NCI-H2196 treated with DMSO at 0.1 percent for 48 hours (cell line): ENCODE data around the gene GGA3.
A peak's percentile ranks its signal among the peaks of the same experiment; 100 is the strongest.
"Not testable (repeated sequence)": the region's sequence is repeated elsewhere in the genome, so short reads cannot be mapped to it uniquely, and the experiment has no call there.

Experiments
- DNase-seq: peaks from one replicate; lab custom pipeline; 2025; ENCODE audit not compliant: unreplicated experiment; lab: John Stamatoyannopoulos, UW

Gene GGA3

DNA sequence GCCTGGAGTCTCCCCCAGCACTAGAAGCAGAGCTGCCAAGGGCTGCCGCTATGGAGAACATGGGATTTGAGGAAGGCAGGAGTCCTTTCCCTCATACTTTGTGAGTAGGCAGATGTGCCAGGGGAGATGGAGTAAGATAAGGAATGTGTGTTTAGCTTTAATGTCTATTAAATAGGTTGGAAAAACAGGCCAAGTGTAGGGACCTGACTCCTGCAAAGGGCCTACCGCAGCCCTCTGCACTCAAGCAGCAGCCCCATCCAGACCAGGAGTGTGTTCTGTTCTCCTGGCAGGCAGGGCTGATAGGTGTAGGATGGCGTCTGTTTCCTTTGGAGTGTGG lies 11.4 kb upstream of the GGA3 start:
- no peak for DNase-seq

DNA sequence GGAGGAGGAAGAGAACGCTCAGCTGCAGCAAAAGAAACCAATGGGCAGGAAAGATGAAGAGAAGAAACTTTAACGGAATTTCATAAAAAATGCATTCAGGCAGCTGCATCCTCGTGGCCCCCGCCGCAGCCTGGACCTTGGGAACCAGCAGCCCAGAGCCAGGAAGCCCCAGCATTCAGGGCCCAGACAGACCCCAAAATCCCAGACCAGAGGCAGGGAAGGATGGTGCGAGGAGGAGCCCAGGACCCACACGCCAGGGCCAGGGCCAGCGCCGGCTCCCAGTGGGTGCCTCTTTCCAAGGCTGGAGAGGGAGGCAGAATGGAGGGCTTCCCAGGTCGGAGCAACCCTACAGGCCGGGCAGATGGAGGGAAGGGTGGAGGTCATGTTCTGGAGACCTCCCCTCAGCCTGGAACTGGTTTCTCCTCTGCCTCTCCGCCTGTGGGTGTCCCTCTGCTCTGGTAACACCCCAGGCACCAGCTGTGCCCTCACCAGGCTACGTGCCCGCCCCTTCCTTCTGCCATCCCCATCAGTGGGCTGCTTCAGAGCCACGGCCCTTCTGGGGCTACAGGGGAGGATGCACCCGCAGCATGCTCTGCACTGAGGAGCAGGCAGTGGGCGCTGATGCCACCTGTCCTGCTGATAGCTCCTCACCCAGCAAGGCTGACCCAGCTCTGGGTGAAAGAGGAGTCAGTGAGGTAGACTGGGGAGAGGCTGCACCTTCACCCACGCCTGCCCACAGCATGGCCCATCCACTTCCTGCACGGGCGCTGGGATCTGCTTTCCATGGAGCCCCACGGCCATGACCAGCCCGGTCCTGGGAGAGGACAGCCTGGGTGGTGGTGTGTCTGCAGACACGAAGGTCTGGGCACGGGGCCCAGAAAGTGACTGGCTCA lies 10.8 kb upstream of the GGA3 start:
- DNase-seq, result no peak

DNA sequence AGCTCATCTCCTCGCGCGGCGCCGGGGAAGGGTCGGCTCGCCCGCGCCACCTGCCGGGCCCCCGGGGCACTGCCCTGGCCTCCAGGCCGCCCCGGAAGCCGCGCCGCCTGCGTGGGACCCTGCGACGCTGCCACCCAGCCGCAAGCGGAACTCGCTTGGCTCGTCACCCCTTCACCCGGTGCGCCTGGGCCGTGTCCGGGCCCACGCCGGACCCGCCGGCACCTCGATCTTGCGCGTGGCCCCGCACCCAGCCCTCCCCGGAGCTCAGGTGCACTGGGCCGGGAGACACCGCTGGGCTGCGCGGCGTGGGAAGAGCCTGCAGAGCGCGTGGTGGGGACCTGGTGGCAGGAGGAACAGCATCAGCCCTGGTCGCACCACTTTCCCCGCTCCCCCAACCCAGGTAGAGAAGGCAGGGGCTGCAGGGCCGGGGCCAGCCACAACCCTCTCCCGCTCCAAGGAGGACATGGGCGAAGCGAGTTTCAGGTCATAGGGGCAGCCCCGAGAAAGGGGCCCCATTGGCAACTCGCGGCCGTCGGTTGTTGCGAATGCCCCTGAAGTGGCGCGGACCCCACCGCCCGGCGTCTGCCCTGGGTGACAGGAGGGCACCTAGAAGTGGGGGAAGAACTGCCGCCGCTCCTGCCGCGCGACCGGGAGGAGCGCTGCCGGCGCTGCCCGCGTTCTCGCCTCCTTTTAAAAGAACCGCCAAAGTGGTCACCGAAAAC lies 10.0 kb upstream of the GGA3 start:
- peak; percentile 45 for DNase-seq

DNA sequence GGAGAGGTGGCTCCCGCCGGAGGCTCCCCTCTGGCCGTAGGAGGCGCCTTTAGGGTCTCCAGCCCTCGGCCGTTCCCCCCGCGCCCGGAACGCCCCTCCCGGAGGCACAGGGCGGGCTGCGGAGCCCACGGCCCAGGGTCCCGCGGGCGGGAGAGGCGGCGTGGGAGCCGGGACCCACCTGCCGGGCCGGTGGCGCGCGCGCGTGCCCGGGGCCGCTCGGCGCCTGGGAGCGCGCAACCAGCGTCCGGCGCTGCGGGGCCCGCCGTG lies 9.5 kb upstream of the GGA3 start, which contains the start of gene MIF4GD:
TSS of gene MIF4GD (minus strand) at position 266 of the 267 bp plus-strand sequence. CDS start 1,036 bp downstream, outside the sequence.
- no peak for DNase-seq

DNA sequence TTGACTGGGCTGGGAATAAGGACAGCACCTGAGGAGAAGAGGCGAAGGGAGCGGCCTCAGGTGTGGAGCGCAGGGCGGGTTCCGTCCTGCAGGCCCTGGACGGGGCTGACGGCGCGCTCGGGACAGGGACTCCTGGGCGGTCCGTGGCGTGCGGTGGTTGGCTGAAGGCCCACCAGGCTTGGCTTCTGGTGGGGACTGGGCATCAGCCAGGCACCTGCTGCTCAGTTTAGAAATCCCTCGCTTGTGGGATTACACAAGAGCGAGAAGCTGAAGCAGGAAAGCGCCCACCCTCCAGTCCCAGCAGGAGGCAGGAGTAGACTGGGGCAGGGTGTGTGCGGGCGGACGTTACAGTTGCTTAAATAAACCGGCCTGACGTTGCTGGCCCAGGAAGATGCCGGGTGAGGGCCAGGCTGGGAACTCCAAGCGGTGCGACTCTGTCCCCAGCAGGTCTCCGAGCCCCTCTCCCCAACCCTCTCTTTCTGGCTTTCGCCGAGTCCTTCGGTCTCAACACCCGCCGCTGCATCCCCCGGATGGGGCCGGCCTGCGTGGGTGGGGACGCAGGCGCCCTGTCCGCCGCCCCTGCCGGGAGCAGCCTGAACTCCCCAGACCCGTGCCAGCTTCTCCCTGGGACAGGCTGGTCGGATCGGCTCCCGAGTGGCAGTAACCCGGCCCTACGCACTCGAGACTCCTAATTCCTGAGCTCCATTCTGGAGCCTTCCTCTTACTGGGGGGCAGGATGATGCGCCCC lies 9.0 kb upstream of the GGA3 start:
- peak; percentile 24 for DNase-seq

DNA sequence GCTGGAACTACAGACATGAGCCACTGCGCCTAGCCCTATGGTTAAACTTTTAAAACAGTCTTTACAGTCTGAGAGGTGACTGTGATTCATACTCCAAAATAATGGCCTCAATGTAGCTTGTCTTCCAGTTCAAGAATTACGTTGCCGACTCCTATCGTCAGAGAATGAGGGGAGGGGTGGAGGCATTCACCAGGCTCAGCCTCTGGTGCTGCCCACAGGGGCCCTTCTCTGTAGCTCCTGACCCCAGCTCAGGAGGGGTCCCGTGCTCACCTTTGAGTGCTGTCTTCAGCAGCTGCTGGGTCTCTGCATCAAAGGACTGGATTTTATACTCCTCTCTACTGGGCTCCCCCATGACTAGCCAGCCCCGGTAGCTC lies 8.4 kb upstream of the GGA3 start:
- DNase-seq, result no peak

DNA sequence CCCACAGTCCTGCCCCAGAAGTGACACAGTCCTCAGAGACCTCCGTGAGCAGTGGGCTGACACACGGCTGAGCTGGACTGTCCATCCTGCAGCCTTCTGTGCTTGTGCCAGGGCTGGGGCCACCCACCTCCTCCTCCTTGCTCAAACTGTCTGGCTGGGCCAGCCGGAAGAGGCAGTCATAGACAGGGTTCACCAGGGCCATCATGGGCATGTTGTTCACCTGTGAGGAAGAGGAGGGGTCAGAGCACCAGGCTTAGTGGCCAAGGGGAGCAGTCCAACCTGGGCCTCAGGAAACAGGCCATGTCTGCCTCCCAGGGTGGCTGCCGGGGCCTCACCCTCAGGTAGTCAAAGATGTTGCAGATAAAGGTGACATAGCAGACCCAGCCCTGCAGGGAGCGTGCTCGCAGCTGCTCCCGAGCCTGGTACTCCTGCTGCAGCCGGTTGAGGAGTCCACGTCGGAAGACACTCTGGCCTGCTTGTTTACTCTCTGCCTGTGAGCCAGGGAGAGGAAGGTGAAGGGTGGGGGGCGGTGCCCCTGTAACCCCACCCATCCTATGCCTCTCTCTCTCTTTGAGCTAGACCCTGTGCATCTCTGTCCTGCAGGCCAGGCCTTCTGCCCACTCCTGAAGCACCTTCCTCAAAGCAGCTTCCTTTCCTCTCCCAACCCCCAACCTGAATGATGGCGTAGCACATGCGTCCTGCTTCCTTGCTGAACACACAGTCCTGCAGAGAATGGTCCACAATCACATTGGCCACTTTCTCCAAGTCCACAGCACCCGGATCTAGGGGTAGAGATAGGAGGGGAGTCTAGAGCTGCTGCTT lies 6.2 kb upstream of the GGA3 start:
- DNase-seq, result peak; percentile 73

DNA sequence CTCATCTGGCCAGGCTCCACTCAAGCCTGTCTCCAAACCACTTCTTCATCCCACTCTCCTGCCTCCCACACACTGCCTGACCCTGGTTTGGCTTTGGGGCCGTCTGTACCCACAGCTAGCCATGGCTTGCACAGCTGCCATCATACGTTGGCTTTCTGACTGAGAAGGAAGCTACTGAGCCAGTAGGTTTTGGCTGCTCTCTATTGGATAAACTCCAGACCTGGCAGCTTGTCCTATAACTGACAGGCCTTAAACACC lies 5.7 kb upstream of the GGA3 start:
- no peak for DNase-seq

DNA sequence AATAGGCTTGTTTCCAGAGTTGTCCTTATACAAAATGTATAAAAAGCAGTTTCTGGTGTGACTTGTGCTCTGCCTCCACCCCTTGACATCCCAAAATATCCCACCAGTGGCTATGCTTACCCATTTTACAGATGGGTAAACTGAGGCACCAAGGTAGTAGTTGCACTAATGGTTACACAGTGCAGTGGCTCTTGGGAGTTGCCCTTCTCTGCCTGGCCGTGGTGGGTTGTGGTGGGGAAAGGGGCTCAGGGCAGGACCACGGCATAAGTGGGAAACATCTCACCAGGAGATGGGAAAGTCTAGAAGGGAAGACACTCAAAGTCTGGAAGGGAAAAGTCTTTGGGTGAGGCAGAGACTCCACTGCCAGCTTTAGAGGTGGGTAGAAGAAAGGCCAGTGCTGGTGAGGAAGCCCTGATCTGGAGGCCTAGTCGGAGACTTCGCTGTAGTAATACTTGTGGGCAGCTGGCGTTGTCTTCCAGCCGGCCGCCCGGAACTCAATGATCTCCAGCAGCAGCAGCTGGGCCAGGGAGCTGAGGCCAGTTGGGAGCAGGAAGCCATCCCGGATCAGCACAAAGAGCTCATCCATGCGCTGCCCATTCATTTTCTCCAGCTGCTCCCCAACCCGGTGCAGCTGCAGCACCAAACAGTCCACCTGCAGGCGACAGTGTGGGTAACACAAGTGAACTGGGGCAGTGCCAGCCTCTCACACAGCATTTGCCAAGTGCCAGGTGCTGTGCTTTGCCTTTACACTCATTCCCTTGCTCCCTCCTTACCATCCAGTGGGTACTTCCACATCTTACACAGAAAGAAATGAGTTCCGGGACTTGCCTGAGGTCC lies 5.1 kb upstream of the GGA3 start:
- DNase-seq, result peak; percentile 86

DNA sequence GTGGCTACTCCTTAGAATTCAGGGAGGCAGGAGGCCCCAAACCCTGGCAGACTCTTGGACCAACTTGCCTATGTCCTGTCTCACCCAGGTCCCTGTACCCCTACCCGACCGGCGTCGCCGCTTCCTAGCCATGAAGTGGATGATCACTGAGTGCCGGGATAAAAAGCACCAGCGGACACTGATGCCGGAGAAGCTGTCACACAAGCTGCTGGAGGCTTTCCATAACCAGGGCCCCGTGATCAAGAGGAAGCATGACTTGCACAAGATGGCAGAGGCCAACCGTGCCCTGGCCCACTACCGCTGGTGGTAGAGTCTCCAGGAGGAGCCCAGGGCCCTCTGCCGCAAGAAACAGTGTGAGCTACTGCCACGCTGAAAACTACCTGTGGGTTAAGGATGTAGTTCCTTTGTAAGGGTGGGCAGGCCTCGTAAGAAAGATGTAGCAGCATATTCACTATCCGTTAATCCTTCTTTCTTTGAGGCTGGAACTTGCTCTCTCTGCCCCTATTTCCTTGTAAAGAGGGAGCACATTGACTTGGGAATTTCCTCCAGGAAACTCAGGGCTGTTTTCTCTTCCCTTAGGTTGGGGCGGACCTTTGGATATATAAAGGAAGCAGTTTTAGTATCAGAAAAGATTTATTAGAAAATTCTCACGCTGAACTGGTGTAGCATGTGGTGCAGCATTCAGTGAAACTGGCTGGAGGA lies 4.4 kb upstream of the GGA3 start:
- DNase-seq, result no peak

DNA sequence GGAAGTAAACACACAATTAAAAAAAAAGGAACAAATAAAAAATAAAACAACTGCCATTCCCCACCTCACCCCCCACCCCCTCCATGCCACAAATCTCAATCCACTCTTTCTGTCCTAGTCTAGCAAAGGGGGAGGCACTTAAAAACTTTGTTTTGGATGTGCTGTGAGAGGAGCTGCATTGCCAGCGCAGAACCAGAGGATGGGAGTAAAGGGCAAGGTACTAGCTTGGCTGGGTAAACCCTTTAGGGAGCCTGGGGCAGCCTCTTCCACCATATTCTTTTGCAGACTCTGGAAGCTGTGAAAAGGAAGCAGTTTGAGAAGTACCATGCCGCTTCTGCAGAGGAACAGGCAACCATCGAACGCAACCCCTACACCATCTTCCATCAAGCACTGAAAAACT lies 1.6 kb upstream of the GGA3 start:
- DNase-seq, result no peak

DNA sequence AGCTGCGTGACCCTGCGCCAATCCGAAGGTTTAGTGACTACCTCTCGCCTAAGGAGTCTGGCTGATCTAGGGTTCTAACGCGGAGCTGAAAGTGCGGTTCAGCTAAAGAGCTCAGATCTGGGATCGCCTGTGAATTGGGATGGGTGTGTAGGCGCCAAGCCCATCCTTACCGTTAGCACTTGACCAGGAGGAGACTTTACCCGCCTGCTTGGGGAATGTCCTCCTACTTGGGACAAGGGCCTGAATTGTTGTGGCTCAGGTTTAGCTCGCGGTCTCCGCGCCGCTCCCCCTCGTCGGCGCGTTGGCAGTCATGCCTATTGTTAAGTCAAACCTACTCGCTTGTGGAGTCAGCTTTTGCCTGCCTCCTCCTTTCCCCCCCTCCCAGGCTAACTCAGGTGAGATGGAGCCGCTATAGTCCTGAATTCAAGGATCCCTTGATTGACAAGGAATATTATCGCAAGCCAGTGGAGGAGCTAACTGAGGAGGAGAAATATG lies 753 bp upstream of the GGA3 start:
- DNase-seq, result no peak

DNA sequence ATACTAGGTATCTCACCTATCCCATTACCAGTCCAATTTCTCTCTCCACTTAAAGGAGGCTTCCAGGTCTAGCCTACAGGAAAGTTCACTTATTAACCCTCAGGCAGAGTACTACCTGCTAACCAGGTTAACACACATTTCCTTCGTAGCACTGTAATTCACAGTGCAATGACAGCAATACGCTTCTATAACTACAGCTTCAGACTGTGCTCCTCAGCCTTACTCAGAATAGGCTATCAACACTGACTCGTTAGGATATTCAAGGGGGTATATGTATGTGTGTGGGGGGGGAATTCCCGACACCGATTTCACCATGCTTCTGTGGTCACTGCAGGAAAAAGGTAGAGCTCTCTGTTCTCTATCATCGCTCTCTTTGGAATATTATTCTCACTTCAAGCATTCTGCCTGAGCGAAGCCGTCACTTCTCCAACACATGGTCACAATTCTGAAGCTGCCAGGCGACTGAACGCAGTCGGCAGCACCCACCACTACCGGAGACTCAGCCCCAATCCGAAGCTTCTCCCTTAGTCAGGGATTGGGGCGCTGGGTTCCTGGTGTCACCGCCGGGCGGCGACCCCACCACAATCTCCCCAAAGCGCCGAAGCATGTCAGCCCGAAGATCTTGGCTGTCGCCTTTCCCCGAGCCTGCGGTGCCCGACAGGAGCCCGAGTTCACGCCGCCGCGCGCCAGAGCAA lies 618 bp downstream of the GGA3 start:
- DNase-seq, result no peak

DNA sequence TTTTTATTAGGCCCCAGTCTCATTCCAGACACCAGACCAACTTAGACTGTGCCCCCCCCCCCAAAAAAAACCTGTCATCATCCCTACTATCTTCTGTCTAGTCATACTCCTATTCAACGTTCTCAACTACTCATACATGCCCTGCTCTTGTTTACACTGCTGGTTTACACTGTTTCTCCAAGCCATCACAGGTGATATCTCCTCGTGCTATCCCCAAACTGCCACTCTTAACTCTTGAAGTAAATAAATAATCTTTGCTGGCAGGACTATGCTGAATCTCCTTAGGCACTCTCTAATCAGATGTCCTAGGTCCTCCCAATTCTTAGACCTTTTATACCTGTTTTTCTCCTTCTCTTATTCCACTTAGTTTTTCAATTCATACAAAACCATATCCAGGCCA lies 4.2 kb downstream of the GGA3 start:
- not testable (repeated sequence) for DNase-seq

DNA sequence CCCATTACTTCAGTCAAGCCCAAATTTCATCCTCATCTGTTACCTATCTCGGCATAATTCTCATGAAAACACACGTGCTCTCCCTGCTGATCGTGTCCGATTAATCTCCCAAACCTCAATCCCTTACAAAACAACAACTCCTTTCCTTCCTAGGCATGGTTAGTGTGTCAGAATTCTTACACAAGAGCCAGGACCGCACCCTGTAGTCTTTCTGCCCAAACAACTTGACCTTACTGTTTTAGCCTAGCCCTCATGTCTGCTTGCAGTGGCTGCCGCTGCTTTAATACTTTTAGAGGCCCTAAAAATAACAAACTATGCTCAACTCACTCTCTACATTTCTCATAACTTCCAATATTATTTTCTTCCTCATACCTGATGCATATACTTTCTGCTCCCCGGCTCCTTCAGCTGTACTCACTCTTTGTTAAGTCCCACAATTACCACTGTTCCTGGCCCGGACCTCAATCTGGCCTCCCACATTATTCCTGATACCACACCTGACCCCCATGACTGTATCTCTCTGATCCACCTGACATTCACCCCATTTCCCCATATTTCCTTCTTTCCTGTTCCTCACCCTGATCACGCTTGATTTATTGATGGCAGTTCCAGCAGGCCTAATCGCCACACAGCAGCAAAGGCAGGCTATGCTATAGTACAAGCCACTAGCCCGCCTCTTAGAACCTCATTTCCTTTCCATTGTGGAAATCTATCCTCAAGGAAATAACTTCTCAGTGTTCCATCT lies 5.3 kb downstream of the GGA3 start:
- DNase-seq, result not testable (repeated sequence)

DNA sequence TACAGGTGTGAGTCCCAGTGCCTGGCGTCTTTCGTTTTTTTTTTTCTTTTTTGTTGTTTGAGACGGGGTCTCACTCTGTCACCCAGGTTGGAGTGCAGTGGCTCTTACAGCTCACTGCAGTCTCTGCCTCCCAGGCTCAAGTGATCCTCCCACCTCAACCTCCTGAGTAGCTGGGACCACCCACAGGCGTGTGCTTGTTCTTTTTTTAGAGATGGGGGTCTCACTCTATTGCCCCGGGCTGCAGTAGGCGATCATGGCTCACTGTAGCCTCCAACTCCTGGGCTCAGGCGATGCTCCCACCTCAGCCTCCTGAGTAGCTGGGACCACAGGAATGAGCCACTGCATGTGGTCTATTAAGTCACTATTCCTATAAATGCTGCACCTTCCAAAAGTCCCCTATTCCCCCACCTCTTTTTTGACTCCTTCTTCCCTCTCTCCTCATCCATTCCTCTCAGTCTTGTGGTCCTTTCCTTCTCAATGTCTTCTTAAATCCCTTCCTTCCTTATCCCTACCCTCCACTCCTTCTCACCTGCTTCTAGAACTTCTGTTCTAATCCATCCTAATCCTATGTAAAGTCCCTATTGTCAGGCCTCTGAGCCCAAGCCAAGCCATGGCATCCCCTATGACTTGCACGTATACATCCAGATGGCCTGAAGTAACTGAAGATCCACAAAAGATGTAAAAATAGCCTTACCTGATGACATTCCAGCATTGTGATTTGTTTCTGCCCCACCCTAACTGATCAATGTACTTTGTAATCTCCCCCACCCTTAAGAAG lies 9.2 kb downstream of the GGA3 start:
- no peak for DNase-seq

DNA sequence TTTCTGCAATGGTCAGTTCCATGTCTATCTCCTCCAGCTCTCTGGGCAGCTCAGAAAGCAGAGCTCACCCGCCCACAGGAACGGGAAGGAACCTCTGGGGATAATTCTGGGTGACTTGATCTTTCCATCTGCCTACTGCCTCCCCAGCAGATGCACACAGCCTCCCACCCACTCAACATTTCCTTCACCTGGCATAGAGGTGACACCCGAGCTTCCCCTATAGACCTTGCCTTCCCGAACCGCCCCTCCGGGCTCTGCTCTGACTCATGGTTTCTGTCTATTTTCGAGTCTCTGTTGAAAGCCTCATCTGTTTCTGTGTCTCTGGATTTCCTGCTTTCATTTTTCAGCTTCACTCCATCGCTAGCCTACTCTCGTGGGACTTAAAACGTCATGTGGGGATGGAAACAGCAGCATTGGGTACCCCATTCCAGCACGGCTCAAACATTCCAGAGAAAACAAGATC lies 11.4 kb downstream of the GGA3 start:
- DNase-seq, result no peak

DNA sequence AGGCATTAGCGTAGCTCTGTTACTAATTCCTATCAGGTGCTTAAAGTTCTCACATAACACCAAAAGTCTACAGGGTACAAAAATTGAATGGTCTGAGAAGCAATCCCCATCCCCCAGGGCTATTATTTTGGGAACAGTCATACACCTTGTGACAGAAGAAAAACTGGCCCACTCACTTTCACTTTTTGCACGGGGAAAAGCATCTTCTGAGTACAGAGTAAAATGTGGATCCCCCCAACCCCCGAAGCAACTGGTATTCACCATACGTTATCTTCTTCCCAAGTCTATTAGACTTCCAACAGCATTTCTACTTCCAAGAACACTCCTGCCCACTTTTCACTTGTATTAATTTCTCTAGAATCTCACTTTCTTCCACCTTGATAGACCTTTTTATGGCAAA lies 11.8 kb downstream of the GGA3 start:
- no peak for DNase-seq
